ENCODE data around the gene SERINC2.
"Not testable (repeated sequence)": the region's sequence is repeated elsewhere in the genome, so short reads cannot be mapped to it uniquely, and the experiment has no call there.

SERINC2 gene

GRCh38 chr1:31417148-31417547 is 4.1 kb downstream of the SERINC2 start:
- H3K4me1 Mint-ChIP-seq (ENCODE audit: low read depth) = peaks cover 10% of the 10 kb centered on the region
- H3K27me3 Mint-ChIP-seq = peaks cover 40% of the 10 kb centered on the region
- H3K36me3 Mint-ChIP-seq (ENCODE audit: low read depth) = no peaks in the 10 kb centered on the region

DNA sequence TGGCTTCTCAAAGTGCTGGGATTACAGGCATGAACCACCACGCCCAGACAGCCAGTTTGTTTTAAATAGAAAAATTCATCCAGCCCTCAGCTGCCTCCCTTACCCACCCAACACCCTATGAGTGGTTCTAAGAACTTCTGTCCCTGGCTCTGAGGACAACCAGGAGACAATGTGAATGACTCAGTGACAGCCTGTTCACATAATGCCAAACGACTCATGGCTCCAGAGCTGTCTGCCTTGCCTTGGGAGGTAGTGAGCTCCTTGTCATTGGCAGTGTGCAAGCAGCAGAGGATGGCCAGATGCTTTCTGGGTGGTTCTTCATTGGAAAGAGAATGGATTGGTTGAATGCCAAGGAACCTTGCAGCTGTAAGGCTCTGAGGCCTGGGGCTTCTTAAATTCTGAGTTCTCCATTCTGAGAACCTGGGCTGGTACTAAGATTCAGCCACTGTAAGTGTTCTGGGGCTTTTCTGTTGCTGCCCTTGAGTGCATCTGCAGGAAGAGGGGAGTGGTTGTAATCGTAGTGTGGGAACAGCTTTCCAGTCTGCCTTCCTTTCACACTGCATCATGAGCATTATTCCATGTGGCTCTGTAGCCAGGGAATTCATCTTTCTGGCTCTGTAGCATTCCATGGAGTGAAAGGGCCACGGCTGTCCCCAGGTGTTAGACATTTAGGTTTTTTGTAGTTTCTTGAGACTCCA is 5.8 kb downstream of the SERINC2 start:
- Mint-ChIP-seq H3K4me1 (ENCODE audit: low read depth) (peaks cover 17% of the 10 kb centered on the region), H3K9me3 (no peaks in the 10 kb centered on the region), H3K36me3 (ENCODE audit: low read depth) (no peaks in the 10 kb centered on the region), H3K27ac (no peak overlapping the region), H3K27me3 (peaks cover 40% of the 10 kb centered on the region), H3K4me3 (no peak overlapping the region)

More at GRCh38 chr1:31417148-31417547, 4.1 kb downstream of the SERINC2 start:
- no peaks in the 10 kb centered on the region for H3K9me3 Mint-ChIP-seq
- no peak overlapping the region for H3K27ac Mint-ChIP-seq
- no peak overlapping the region for H3K4me3 Mint-ChIP-seq

DNA sequence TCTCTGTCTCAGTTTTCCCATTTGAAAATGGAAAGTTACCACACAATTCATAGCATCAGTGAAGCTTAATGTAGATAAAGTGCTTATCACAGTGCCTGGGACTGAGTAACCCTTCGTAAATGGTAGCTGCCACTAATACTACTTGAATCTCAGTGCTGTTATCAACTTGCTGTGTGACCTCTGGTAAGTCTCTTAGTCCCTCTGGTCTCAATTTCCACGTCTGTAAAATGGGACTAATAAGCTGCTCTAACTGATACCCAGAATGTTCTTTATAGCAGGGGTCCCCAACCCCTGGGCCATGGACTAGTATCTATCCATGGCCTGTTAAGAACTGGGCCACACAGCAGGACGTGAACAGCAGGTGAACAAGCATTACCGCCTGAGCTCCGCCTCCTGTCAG is 7.7 kb downstream of the SERINC2 start:
- H3K27me3 Mint-ChIP-seq = peaks cover 23% of the 10 kb centered on the region
- H3K4me1 Mint-ChIP-seq (ENCODE audit: low read depth) = peaks cover 15% of the 10 kb centered on the region
- H3K27ac Mint-ChIP-seq = no peak overlapping the region
- no peaks in the 10 kb centered on the region for H3K36me3 Mint-ChIP-seq (ENCODE audit: low read depth)
- no peaks in the 10 kb centered on the region for H3K9me3 Mint-ChIP-seq
- H3K4me3 Mint-ChIP-seq = no peak overlapping the region

DNA sequence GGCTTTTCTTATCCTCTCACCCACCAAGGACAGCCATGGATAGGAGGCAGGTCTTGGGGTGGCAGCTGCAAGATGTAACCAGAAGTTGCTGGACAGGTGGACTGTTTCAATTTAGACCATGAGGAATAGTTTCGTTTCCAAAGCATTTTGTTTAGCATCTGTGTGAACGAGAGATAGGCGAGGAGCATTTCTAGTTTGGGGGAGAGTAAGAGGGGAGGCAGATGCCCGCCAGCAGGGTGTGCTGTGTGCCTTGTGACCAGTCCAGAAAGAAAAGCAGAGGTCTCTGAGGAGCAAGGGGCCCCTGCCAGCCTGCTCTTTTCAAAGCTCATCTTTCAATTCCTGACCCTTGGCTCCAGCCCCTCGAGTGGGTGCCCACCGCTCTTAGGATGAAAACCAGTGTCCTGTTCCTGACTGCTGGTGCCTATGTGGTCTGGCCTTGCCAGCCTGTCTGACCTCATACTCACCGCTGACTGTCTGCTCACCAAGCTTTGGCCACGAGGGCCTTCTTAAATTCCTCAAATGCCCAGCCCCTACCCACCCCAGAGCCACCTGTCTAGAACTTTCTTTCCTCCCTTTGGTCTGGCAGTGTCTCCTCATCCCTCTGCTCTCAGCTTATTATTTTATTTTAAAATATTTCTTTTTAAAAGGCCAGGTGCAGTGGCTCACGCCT is 8.5 kb downstream of the SERINC2 start:
- peaks cover 15% of the 10 kb centered on the region for H3K4me1 Mint-ChIP-seq (ENCODE audit: low read depth)
- H3K36me3 Mint-ChIP-seq (ENCODE audit: low read depth) = no peaks in the 10 kb centered on the region
- no peak overlapping the region for H3K27ac Mint-ChIP-seq
- H3K9me3 Mint-ChIP-seq = no peaks in the 10 kb centered on the region
- H3K27me3 Mint-ChIP-seq = peaks cover 16% of the 10 kb centered on the region
- H3K4me3 Mint-ChIP-seq = no peak overlapping the region

GRCh38 chr1:31422505-31423319 is 9.7 kb downstream of the SERINC2 start:
- H3K4me3 Mint-ChIP-seq = no peak overlapping the region
- peaks cover 10% of the 10 kb centered on the region for H3K27me3 Mint-ChIP-seq
- peaks cover 15% of the 10 kb centered on the region for H3K4me1 Mint-ChIP-seq (ENCODE audit: low read depth)
- H3K27ac Mint-ChIP-seq = no peak overlapping the region
- H3K36me3 Mint-ChIP-seq (ENCODE audit: low read depth) = no peaks in the 10 kb centered on the region
- no peaks in the 10 kb centered on the region for H3K9me3 Mint-ChIP-seq

DNA sequence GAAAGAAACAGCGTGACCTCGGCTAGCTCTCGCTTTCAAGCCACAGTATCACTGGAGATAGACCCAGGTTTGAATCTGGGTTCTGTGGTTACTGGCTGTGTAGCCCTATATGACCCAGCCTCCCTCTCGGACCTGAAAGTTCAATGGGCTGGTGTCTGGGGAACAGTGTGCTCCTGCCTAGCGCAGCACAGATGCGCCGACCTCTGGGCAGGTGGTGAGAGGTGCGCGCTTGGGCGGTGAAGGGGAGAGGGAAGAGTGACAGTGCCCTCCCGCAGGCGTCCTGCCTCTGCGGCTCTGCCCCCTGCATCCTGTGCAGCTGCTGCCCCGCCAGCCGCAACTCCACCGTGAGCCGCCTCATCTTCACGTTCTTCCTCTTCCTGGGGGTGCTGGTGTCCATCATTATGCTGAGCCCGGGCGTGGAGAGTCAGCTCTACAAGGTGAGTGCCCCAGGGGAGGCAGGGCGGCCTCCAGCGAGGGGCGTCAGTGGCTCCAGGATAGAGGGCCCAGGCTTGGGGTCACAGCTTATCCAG is 10.5 kb downstream of the SERINC2 start:
- Mint-ChIP-seq H3K27ac (no peak overlapping the region), H3K27me3 (peaks cover 10% of the 10 kb centered on the region), H3K9me3 (no peaks in the 10 kb centered on the region), H3K4me3 (no peak overlapping the region), H3K4me1 (ENCODE audit: low read depth) (peaks cover 15% of the 10 kb centered on the region), H3K36me3 (ENCODE audit: low read depth) (no peaks in the 10 kb centered on the region)

- Mint-ChIP-seq H3K27me3 (peaks cover 10% of the 10 kb centered on the region), H3K36me3 (ENCODE audit: low read depth) (no peaks in the 10 kb centered on the region), H3K27ac (no peak overlapping the region), H3K9me3 (no peaks in the 10 kb centered on the region), H3K4me1 (ENCODE audit: low read depth) (peaks cover 15% of the 10 kb centered on the region), H3K4me3 (no peak overlapping the region)
Measured at GRCh38 chr1:31424568-31424967, 11.6 kb downstream of the SERINC2 start.

DNA sequence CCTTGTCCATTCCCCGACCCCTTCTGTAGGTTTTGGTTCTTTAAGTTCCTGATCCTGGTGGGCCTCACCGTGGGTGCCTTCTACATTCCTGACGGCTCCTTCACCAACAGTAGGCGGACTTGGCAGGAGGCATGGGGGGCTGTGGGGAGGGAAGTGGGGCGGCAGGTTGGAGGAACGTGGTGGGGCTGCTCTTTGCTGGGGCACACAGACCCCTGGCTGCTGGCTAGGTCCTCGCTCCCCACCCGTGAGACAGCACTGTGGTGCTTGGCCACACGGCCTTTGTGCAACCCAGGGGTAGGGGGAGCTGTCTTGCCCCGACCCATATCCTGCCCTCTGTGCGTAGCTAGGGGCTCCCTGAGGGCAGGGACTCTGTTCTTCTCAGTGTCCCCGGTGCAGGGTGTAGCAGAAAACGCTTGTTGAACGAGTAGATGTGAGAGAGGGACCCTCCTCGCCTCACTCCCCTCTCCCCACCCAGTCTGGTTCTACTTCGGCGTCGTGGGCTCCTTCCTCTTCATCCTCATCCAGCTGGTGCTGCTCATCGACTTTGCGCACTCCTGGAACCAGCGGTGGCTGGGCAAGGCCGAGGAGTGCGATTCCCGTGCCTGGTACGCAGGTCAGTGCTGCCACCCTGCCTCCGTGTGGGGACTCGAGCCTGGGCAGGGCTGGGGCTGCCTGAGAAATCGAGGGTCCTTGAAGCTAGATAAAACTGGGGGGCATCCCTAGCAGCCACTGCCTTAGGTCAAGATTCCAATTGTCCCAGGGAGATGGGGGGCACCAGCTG is 12.5 kb downstream of the SERINC2 start:
- Mint-ChIP-seq H3K27ac (no peak overlapping the region), H3K4me1 (ENCODE audit: low read depth) (peaks cover 15% of the 10 kb centered on the region), H3K27me3 (peaks cover 10% of the 10 kb centered on the region), H3K4me3 (no peak overlapping the region), H3K9me3 (no peaks in the 10 kb centered on the region), H3K36me3 (ENCODE audit: low read depth) (no peaks in the 10 kb centered on the region)

DNA sequence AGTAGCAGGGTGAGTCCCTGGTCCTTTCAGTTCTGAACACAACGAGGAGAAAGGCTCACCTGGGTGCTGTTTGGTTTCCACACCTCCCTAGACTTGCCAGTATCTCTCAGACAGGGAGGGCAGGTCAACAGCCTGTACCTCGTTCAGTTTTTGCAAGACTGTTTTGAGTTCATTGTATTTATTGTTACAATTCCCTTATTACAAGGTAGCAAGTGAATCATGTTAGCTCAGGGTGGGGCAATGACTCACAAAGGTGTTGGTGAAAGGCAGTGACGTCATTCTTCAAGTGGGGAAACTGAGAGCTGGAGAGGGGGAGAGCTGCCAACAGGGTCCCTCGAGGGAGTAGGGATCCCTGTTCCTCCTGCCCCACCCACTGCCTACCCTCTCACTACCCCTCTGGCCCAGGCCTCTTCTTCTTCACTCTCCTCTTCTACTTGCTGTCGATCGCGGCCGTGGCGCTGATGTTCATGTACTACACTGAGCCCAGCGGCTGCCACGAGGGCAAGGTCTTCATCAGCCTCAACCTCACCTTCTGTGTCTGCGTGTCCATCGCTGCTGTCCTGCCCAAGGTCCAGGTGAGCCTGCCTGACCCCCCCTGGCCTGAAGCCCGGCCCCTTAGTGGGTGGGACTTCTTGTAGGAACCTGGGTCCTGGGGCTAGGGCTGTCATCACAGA is 13.4 kb downstream of the SERINC2 start:
- H3K4me3 Mint-ChIP-seq = no peak overlapping the region
- no peak overlapping the region for H3K27ac Mint-ChIP-seq
- H3K27me3 Mint-ChIP-seq = peaks cover 10% of the 10 kb centered on the region

GRCh38 chr1:31427322-31427721 is 14.3 kb downstream of the SERINC2 start:
- no peaks in the 10 kb centered on the region for H3K9me3 Mint-ChIP-seq
- H3K4me1 Mint-ChIP-seq (ENCODE audit: low read depth) = peaks cover 15% of the 10 kb centered on the region
- H3K27me3 Mint-ChIP-seq = peaks cover 10% of the 10 kb centered on the region
- no peak overlapping the region for H3K27ac Mint-ChIP-seq
- H3K4me3 Mint-ChIP-seq = no peak overlapping the region
- no peaks in the 10 kb centered on the region for H3K36me3 Mint-ChIP-seq (ENCODE audit: low read depth)

More for the DNA sequence above, 13.4 kb downstream of the SERINC2 start:
- no peaks in the 10 kb centered on the region for H3K9me3 Mint-ChIP-seq
- peaks cover 15% of the 10 kb centered on the region for H3K4me1 Mint-ChIP-seq (ENCODE audit: low read depth)
- H3K36me3 Mint-ChIP-seq (ENCODE audit: low read depth) = no peaks in the 10 kb centered on the region

DNA sequence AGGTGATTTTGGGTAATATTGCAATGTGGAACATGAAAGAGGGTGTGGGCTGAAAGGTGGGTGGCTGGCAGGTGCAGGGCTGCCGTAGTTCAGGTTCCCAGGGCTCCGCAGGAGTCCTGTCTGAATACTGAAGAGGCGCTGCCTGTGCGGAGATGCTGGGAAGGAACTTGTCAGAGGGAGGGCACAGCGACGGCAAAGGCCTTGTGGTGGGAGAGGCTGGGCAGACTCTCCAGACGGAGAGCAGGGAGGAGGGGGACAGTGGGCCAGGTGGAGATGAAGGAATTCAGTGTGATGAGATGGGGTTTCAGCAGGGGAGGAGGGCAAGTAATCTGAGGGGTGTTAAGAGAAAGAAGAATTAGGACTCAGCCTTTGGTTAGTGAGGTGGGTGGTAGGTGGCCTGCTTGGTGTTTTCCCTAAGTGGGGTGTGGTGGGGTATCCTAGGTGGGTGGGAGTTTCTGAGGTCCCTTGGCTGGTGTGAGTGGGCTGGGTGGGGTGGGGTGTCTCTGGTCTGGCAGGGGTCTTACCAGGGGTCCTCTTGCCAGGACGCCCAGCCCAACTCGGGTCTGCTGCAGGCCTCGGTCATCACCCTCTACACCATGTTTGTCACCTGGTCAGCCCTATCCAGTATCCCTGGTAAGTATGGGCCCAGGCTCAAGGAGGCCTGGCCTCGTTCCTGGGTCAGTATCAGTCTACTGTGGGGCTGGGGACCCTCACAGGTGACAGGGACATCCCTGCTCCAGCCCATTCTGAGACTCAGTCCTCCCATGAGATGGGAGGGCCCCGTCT is 15.6 kb downstream of the SERINC2 start:
- peaks cover 2% of the 10 kb centered on the region for H3K27me3 Mint-ChIP-seq
- H3K27ac Mint-ChIP-seq = no peak overlapping the region
- no peaks in the 10 kb centered on the region for H3K36me3 Mint-ChIP-seq (ENCODE audit: low read depth)
- no peak overlapping the region for H3K4me3 Mint-ChIP-seq
- no peaks in the 10 kb centered on the region for H3K9me3 Mint-ChIP-seq
- peaks cover 2% of the 10 kb centered on the region for H3K4me1 Mint-ChIP-seq (ENCODE audit: low read depth)

GRCh38 chr1:31429583-31429982 is 16.6 kb downstream of the SERINC2 start:
- no peaks in the 10 kb centered on the region for H3K27me3 Mint-ChIP-seq
- H3K27ac Mint-ChIP-seq = no peak overlapping the region
- no peak overlapping the region for H3K4me3 Mint-ChIP-seq
- no peaks in the 10 kb centered on the region for H3K4me1 Mint-ChIP-seq (ENCODE audit: low read depth)
- H3K9me3 Mint-ChIP-seq = no peaks in the 10 kb centered on the region
- no peaks in the 10 kb centered on the region for H3K36me3 Mint-ChIP-seq (ENCODE audit: low read depth)

DNA sequence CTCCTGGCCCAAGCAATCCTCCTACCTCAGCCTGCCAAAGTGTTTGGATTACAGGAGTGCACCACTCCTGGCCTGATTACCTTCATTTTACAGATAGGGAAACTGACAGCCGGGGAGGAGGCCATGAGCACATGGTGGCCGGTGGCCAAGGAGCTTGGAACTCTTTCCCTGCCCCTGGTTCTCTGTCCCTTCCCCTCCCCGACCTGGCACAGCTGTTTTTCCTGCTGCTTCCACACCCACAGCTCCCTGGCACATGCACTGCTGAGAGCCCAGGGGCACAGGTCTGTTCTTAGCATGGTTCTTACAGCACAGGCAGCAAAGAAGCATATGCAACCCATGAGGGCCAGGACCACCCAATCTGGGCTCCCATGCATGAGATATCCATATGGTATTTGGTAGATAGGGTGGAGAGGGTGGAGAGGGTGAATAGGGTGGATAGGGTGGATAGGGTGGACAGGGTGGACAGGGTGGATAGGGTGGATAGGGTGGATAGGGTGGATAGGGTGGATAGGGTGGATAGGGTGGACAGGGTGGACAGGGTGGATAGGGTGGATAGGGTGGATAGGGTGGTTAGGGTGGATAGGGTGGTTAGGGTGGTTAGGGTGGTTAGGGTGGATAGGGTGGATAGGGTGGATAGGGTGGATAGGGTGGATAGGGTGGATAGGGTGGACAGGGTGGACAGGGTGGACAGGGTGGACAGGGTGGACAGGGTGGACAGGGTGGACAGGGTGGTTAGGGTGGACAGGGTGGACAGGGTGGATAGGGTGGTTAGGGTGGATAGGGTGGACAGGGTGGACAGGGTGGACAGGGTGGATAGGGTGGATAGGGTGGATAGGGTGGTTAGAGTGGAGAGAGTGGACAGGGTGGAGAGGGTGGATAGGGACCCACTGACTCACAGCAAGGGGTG is 18.6 kb downstream of the SERINC2 start:
- not testable (repeated sequence) for H3K4me1 Mint-ChIP-seq (ENCODE audit: low read depth); H3K27me3 Mint-ChIP-seq; H3K9me3 Mint-ChIP-seq; H3K27ac Mint-ChIP-seq; H3K36me3 Mint-ChIP-seq (ENCODE audit: low read depth); H3K4me3 Mint-ChIP-seq
